ENCODE measurements around the gene NDOR1.

NDOR1 gene

DNA sequence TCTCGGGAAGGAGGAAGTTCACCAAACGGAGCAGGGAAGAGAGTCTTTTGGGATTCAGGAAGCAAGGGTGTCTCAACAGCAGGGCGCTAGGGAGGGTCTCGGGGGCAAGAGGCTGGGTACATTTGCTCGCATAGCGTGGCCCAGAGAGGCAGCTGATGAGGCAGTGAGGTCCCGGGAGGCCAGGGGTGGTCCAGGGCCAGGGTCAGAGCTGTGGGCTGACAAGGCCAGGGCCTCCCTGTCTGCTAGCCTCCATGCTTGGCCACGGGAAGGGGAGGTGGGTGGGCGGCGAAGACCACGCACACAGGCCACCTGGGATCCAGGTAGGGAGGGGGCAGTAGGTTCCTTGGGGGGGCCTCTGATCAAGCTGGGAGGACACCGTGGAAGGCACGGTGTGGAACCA is 6.0 kb downstream of the NDOR1 start:
- H3K4me3 ChIP-seq (ENCODE audit: low read depth, low read length) = no peak overlapping the region
- no peak for DNase-seq (ENCODE audit: low read depth)
- TF ChIP-seq, protein P1, sequence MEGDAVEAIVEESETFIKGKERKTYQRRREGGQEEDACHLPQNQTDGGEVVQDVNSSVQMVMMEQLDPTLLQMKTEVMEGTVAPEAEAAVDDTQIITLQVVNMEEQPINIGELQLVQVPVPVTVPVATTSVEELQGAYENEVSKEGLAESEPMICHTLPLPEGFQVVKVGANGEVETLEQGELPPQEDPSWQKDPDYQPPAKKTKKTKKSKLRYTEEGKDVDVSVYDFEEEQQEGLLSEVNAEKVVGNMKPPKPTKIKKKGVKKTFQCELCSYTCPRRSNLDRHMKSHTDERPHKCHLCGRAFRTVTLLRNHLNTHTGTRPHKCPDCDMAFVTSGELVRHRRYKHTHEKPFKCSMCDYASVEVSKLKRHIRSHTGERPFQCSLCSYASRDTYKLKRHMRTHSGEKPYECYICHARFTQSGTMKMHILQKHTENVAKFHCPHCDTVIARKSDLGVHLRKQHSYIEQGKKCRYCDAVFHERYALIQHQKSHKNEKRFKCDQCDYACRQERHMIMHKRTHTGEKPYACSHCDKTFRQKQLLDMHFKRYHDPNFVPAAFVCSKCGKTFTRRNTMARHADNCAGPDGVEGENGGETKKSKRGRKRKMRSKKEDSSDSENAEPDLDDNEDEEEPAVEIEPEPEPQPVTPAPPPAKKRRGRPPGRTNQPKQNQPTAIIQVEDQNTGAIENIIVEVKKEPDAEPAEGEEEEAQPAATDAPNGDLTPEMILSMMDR (IDR thresholded peaks at IDR 0.05; ENCODE audit: control insufficient read depth, extremely low read depth, insufficient read depth) = no peak

DNA sequence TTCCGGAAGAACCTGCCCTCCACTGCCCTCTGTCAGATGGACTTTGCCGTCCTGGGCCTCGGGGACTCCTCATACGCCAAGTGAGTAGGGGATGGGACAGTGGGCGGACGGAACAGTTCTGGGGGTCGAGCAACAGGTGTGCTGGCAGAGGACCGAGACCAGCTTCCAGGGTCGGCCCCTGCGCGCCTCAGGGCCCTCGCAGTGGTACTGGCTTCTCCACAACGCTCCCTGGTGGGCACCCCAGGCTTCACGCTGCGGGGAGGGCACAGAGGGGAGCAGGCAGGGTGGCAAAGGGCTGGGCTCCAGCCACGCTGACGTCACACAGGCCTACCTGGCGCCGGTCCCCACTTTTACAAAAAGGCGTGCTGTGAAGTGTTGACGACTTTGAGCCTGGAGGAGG is 7.0 kb downstream of the NDOR1 start:
- no peak overlapping the region for H3K4me3 ChIP-seq (ENCODE audit: low read depth, low read length)
- DNase-seq (ENCODE audit: low read depth) = no peak
- TF ChIP-seq, protein P1 (IDR thresholded peaks at IDR 0.05; ENCODE audit: control insufficient read depth, extremely low read depth, insufficient read depth) = no peak

GRCh38 chr9:137213160-137214060 is 7.9 kb downstream of the NDOR1 start:
- no peak for DNase-seq (ENCODE audit: low read depth)

DNA sequence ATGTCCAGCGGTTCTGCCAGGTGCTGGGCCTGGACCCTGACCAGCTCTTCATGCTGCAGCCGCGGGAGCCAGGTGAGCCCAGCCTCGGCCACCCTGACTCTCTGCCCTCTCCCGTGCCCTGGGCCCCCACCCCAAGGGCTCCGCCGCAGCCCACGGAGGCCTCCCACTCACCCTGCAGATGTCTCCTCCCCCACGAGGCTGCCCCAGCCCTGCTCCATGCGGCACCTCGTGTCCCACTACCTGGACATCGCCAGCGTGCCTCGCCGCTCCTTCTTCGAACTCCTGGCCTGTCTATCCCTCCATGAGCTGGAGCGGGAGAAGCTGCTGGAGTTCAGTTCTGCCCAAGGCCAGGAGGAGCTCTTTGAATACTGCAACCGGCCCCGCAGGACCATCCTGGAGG is 9.1 kb downstream of the NDOR1 start:
- no peak for DNase-seq (ENCODE audit: low read depth)
- H3K4me3 ChIP-seq (ENCODE audit: low read depth, low read length) = no peak overlapping the region
- TF ChIP-seq, protein P1 (IDR thresholded peaks at IDR 0.05; ENCODE audit: control insufficient read depth, extremely low read depth, insufficient read depth) = no peak

More at GRCh38 chr9:137213160-137214060, 7.9 kb downstream of the NDOR1 start:
- TF ChIP-seq, protein P1 (IDR thresholded peaks at IDR 0.05; ENCODE audit: control insufficient read depth, extremely low read depth, insufficient read depth) = no peak
- no peak overlapping the region for H3K4me3 ChIP-seq (ENCODE audit: low read depth, low read length)

DNA sequence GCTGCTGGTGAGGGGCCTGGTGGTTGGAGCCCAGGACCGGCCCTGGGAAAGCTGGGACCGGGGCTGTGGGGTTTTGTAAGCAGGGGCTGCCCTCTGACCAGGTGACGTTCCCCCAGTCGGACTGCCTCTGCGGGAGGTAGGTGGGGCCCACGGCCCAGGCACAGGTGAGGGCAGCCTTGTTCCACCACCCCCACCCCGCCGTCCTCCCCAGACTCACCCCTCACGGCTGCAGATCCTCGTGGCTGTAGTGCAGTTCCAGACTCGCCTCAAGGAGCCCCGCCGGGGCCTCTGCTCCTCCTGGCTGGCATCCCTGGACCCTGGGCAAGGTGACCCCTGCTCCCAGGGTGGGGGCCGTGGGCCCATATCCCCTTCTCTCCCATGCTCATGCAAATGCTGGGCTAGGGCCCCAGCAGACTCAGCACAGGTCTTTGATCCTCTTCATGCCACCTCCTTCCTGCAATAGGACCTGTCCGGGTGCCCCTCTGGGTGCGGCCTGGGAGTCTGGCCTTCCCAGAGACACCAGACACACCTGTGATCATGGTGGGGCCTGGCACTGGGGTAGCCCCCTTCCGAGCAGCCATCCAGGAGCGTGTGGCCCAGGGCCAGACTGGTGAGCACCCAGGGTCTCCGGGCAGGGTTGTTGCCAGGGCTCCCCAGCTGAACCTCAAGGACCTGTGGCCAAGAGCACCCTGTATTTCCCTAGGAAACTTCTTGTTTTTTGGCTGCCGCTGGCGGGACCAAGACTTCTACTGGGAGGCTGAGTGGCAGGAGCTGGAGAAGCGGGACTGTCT is 9.9 kb downstream of the NDOR1 start:
- no peak for DNase-seq (ENCODE audit: low read depth)
- H3K4me3 ChIP-seq (ENCODE audit: low read depth, low read length) = no peak overlapping the region
- TF ChIP-seq, protein P1 (IDR thresholded peaks at IDR 0.05; ENCODE audit: control insufficient read depth, extremely low read depth, insufficient read depth) = no peak

DNA sequence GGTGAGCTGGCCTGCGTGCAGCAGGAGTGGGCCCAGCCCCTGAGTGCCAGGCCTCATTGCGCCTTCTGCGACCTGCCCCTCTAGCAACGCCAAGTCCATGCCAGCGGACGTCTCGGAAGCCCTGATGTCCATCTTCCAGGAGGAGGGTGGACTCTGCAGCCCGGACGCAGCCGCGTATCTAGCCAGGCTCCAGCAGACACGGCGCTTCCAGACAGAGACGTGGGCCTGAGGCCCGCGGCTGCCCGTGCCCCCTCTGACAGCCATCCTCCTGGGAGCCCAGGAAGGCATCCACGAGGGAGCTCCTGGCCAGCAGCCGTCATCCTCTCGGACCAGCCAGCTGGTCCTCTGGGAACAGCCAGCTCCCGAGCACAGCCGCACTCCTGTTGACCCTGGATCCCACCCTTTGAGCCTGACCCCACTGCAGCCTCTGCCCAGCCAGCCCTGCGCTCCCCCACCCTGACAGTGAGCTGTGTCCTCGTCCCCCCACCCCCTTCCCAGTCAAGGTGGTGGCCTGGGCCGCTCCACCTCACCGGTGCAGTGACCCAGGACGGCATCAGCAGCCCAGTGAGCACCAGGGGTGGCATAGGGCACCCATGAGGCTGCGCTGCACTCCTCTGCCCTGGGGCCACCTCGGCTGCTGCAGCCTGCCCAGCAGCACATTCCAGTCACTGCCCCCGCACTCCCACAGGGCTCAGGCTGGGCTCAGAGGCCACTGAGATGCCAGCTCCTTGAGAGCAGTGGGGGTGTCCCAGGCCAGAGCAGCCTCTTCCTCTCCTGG is 10.9 kb downstream of the NDOR1 start:
- no peak for DNase-seq (ENCODE audit: low read depth)
- peak overlapping the region; percentile 73 for H3K4me3 ChIP-seq (ENCODE audit: low read depth, low read length)
- TF ChIP-seq, protein P1 (IDR thresholded peaks at IDR 0.05; ENCODE audit: control insufficient read depth, extremely low read depth, insufficient read depth) = no peak

Measured in LNCaP clone FGC (cell line).